Measurements from ENCODE around the gene PGLYRP4.

PGLYRP4 gene, protein sequence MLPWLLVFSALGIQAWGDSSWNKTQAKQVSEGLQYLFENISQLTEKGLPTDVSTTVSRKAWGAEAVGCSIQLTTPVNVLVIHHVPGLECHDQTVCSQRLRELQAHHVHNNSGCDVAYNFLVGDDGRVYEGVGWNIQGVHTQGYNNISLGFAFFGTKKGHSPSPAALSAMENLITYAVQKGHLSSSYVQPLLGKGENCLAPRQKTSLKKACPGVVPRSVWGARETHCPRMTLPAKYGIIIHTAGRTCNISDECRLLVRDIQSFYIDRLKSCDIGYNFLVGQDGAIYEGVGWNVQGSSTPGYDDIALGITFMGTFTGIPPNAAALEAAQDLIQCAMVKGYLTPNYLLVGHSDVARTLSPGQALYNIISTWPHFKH

DNA sequence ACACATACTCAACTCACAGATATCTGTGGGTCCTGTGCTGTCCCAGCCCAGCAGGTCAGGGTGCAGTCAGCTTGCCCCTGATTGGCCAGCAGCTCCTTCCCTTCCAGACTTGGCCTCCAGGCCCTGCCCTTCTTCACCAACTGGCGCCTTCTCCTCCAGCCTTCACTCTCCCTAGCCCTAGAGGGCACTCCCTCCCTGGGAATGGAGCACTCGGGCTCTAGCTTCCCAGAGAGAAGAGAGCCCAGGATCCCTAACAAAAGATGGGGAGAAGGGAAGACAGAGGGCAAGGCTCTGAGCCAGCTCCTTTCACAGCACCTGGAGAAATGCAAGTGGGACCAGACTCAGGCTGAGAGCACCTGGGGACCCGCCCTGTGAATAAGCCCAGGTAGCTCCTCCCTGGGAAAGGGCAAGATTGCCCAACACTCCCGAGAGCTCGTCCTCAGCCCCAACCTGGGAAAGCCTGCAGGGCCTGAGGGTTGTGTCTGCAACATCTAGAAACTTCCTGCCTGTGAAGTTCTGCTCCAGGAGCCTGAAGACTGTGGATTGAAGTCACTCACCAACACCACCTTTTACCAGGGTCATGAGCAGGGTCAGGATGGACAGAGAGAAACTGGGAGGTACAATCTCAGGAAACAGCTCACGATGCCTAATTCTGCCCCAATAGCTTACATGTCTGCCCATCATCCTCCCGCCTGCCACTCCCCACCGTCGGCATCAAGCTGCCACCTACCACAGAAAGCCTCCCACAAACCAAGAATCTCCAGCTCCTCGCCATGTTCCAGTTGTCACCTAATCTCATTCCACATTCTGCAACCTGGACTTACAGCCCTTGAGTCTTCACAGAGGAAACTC lies at the start of gene PGLYRP4:
Gene PGLYRP4 (minus strand): TSS at position 331 of the 852 bp plus-strand sequence. CDS start 909 bp downstream, outside the sequence.
- no peak for DNase-seq (ENCODE audit: low read depth, low spot score)

DNA sequence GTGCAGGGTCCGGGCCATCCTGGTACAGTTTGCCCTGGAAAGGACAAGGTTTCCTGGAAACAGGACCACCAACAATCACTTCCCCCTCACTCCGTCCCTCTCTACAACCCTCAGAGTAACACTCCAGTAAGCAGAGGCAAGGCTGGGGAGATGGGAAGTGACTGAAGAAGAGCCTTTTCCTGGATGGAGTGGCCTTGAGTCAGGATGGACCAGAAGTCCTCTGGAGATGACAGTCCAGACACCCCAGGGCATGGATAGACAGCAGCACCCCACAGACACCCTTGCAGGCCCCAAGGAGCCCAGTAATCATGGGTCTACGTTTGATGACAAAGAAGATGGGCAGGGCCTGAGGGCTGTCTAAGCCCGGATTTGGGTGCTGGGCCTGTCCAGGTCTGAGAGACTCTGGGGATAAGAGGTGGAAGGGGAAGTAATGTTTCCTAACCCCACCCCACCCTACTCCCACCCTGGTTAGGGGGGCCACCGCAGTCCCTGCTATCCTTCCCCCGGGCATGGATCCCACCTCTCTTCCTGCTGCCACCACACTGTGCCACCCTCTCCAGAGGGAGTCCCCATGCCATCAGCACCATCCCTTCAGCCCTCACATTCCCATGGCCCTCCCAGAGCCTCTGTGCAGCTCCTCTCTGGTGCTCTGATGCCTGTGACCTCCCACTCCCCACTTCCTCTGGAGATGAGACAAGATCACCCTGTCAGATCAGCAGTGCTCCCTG lies 49.4 kb upstream of the PGLYRP4 start:
- no peak for DNase-seq (ENCODE audit: low read depth, low spot score)

DNA sequence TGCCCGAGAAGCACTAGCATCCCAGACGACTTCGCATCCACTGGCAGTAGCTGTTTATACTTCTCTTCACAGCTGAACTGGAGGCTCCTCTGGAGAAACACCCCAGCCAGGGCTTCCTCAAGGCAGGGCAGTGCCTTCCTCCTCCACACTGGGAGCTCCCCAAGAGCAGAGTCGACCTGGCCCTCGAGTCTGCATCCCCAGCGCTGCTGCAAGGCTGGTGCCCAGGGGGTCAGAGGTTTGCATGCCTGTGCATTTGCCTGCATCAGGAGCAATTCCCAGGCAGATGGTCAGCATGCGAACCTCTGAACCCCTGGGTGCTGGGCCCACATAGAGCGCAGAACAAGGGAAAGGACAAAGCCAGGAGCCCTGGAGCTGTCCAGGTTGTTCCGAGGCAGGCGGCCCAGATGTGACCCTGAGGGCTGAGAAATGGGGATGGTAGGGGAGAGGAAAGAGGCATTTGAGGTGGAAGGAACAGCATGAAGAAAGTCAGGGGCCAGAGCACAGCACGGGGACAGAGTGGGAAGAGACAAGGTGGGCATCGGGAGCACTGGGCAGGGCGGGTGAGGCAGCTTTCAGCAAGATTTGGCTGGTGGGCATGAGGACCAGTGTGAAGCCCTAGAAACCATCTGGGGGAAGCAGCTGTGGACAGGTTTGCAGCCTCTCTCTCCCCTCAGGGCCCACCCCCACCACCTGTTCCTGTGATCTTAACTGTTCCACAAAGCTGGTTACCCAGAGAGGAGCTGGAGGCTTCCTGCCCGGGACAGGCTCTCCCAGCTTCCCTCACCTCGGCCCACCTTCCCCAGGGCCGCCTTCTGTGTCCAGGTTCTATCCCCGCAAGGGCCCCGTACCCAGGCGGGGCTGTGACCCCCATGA lies 48.6 kb upstream of the PGLYRP4 start:
- no peak for DNase-seq (ENCODE audit: low read depth, low spot score)

DNA sequence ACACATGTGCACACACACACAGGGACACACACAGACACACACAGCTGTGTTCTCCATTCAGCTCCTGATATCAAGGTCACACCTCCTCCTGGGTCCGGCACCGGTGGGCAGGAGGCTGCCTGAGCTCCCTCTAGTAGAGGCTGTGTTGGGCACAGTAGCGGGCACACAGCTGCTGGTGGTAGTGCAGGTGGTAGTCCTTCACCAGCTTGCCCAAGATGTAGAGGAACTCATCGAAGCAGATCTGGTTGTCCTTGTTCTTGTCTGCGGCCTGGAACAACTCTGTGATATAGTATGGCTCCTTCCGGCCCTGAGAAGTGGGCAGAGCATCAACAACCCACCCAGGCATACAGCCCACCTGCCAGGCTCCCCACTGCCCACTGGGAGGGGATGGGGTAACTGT lies 47.8 kb upstream of the PGLYRP4 start:
- DNase-seq (ENCODE audit: low read depth, low spot score), result no peak

DNA sequence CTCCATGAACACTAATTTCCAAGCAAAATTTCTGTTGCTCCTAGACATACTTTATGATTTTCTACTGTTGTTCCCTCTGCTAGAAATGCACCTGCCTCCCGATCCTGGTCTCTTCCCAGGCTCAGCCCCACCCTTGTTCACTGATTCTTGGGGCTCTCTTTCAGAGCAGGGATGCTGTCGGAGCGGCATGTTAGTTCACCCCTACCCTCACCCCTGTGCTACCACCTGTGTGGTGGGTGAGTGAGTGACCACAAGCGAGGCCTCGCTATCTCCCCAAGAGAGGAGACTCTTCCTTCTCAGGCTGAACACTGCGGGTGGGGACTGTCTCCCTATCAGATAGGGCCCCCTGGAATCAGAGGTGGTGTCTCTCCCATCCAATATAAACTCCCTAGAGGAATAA lies 47.1 kb upstream of the PGLYRP4 start:
- no peak for DNase-seq (ENCODE audit: low read depth, low spot score)

DNA sequence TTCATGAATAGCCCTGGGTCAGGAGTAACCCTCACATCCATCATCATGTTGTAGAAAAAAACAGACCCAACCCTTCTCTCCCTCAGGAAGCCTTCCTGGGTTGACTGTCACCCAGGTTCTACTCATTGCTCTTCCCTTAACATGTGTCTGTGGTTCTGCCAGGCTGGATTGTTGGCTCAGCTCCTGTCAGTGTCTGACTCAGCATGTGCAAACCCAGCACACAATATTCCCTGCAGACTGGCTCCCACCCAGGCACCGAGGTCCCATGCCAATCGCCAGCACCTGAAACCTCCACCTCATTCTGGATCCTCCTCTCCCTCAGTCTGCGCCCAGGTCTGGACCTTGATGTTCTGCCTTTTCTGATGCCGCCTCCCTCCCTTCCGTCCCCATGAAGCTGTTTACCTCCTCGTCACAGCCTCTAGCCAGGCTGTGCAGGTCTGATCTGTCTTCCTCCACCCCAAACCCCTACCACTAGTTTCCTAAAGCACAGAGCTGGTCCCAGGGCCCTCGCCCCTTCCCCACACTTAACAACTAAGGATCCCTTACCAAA lies 46.6 kb upstream of the PGLYRP4 start:
- no peak for DNase-seq (ENCODE audit: low read depth, low spot score)

DNA sequence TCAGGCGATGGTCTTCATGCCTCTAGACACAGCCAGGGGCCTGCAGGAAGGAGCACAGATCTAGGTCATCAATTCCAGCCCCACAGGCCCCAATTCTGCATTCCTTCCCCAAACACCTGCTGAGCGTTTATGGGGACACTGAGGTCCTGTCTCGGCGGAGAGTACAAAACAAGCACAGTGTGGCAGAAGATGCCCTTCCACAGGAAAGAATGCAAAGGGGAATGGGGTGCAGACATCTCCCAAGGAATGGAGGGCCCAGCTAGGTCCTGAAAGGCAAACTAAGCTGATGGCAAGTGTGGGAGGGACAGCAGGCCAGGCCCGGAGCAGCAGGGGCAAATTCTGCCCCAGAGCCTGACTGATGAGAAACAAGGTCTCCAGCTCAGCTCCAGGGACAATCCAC lies 45.8 kb upstream of the PGLYRP4 start:
- DNase-seq (ENCODE audit: low read depth, low spot score), result no peak

DNA sequence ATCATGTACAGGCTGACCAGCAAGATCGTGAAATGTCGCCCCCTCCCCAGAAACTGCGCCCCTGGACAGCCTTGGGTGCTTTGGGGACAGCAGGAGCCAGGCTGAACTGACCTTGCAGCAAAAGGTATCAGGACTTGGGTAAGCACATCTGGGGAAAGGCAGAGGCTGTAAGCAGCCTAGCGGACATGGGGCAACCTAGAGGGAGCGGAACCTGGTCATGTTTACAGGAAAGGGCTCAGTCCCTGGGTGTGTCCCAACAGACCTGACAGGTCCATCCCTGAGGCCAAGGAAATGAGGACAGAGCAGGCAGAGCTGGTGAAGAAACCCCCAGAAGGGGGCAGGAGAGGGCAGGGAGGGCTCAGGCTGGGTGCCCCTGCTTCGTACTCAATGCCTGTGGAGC lies 45.3 kb upstream of the PGLYRP4 start:
- peak; percentile 59 for DNase-seq (ENCODE audit: low read depth, low spot score)

DNA sequence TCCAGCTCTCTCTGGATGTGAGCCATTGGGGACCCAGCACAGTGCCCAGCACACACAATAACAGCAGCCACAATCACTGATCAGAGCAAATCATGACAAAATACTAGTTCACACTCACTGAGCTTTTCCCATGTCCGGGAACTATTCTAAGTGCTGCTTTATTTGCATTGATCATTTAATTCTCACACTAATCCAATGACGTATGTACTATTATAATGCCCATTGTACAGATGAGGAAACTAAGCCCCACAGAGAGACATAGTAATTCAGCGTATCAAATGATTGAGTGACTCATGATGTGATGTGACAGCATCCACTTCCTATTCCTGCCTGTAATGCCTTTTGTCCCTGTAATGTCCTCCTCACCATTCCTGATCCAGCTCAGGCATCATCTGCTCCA lies 44.2 kb upstream of the PGLYRP4 start:
- DNase-seq (ENCODE audit: low read depth, low spot score), result no peak

DNA sequence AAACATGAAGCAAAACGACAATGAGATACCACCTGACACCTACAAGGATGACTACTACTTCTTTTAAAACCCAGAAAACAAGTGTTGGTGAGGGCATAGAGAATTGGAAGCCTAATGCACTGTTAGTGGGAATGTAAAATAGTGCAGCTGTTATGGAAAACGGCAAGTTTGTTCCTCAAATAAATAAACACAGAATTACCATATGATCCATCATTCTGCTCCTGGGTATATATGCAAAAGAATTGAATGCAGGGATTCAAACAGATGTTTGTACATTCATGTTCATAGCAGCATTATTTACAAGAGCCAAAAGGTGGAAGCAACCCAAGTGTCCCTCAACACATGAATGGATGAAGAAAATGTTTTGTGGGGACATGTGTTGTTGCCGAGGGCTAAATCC lies 43.6 kb upstream of the PGLYRP4 start:
- DNase-seq (ENCODE audit: low read depth, low spot score), result no peak

DNA sequence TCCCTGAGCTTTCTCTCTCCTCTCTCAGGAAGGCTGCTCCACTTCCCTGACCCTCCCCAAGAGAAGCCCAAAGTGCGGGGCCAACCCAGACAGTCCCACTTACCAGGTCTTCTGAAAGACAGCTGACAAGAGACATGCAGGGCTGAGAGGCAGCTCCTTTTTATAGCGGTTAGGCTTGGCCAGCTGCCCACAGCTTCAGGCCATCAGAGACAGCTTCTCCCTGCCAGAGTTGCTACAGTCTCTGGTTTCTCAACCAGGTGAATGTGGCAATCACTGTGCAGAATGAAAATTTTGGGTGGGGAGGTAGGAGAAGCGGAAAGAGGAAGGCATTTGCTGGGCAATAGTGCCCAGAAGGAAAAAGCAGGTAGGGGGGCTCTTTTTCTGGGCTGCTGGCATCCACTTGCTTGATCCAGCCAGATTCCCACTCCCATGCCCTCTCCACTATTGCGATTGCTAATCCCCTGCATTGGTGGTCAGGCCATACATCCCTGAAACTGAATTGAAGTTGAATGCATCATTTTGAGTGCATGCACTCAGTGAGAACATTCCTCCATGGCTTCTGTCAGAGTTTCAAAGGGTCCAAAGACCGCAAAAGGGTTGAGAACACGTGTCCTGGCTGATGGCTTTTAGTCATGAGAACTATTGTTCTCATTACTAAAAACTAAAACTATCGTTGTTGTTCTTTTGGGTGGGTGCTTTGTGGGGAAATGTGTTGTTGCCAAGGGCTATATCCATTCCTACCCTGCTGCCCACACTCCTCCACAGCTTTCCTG lies 42.5 kb upstream of the PGLYRP4 start, which contains the start of gene S100A8:
Gene S100A8 (minus strand): TSS at position 136 of the 773 bp plus-strand sequence. CDS start 538 bp downstream, outside the sequence.
- DNase-seq (ENCODE audit: low read depth, low spot score), result no peak

DNA sequence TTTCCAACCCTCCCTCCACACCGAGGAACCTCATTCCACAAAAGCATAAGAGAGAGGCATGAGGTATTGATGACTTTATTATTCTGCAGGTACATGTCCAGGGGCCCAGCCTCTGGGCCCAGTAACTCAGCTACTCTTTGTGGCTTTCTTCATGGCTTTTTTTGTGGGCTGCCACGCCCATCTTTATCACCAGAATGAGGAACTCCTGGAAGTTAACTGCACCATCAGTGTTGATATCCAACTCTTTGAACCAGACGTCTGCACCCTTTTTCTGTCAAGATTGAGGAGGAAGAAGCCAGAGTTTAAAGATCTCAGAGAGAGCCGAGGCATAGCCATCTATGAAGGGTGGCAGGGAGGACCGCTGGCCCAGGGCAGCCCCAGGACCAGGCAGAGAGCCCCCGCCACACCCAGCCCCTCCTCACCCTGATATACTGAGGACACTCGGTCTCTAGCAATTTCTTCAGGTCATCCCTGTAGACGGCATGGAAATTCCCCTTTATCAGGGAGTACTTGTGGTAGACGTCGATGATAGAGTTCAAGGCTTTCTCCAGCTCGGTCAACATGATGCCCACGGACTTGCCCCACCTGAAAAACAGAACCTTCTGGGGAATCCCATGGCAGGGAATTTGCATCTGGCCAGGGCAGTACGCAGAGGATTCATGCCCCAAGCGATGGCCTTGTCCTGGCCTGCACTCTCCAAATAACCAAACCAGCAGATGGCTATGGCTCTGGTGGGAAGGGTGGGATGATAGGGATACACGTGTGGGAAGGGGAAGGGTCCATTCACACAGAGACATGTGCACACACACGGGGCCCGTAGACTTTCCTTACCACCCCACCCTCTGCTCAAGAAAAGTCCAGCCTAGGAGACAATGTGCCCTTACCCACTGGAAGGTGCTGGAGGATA lies 41.6 kb upstream of the PGLYRP4 start:
- no peak for DNase-seq (ENCODE audit: low read depth, low spot score)

DNA sequence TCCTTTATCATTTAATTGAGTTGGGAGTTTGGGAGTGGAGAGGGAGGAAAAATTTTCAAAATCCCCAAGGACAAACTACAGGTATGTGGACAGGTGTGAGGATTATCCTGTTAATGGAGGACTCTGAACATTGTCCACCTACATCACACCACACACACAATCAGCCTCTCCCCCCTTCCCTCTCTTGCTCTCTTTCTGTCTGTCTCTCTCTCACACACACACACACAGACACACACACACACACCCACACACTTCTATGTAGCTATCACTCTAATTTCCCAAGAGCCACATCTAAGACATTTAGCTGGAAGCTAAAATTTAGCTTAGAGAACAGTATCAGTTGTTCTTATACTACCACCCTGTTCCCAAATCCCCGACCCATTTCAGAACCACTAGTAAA lies 40.8 kb upstream of the PGLYRP4 start:
- DNase-seq (ENCODE audit: low read depth, low spot score), result no peak

DNA sequence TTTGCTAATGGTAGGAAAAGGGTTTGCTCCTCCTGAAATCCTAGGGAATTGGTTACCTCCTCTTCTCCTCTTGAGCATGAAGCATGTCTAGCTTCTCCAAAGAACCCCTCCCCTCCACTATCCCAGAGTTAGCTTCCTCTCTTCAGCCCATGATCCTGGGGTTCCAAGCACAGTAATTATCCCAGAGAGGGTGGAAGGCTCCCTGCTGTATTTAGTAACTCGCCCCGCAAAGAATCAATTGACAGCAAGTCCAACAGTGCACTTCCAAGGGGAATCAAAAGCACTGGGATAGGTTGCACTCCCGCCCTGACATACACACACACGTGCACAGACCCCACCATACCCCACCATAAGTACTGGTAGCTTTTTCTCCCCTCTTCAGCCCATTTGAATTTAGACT lies 39.1 kb upstream of the PGLYRP4 start:
- no peak for DNase-seq (ENCODE audit: low read depth, low spot score)

DNA sequence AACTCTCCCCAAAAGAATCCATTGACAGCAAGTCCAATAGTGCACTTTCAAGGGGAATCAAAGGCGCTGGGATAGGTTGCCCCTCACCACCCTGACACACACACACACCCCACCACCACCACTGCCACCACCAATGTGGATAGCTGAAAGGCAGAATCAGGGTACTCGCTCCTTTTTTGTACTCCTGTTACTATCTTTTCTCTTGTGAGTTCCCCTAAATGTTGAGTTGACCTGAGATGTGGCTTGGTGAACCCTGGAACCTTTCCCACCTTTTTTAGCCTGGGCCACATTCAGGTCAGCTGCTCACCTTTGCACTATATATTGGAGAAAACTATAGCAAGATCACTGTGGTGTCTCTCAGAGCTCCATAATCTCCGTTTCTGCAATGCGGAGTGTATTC lies 38.4 kb upstream of the PGLYRP4 start:
- no peak for DNase-seq (ENCODE audit: low read depth, low spot score)

DNA sequence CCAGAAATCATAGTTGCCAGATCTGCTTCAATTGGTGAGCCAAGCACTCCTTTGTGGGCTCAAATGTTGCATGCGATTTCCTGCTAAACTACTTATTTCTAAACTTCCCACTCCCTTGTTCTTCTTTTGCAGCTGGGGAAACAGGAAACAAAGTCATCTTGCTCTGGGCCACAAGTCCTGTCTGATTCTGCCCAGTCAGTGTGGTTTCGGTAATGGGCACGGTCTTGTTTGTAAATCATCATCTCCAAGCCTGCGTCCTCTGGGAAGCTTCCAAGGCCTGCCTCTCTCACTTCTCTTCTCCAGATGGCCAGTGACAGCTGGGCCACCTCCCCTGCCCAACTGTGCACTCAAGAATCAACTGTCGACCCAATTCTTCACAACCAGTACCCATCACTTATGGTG lies 37.9 kb upstream of the PGLYRP4 start:
- DNase-seq (ENCODE audit: low read depth, low spot score), result no peak

DNA sequence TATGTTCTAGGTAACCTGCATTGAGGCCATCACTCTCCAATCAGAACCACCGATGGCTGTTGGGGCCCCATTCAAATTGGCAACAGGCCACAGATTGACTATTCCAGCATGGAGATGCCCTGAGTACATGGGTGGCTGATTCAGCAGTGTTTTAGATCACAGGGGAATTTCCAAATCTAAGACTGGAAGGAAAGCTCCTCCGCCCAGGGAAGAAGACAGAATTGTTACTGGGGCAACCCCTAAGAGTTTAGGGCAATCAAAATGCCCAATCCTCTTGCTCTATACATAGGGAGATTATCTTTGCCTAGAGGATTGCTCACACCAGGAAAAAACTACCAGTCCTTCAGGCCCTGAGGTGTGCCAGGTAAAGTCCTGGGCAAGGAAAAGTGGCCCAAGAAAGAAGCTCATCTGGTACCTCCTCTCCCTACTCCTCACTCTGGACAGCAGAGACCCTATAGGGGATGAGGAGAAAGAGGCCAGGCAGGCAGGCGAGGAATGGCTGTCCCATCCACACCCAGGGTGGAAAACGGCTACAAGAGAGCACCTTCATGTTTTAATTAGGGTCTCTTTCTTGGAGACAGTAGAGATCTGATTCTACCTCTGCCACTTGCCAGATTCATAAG lies 36.4 kb upstream of the PGLYRP4 start:
- no peak for DNase-seq (ENCODE audit: low read depth, low spot score)

DNA sequence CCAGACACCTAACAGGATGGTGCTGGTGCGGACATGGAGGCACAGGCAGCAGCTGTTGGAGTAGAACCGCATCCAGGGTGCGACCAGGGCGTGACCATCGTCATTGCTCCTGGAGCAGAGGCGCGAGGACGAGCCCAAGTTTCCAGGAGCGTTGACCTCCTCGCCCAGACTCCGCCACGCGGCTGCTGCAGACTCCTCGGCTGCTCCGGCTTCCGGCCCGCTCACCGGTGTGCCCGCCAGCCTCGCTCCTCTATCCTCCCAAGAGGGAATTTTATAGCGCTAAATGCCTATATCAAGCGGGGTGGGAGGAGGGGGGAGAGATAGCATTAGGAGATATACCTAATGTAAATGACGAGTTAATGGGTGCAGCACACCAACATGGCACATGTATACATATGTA lies 32.1 kb upstream of the PGLYRP4 start:
- DNase-seq (ENCODE audit: low read depth, low spot score), result no peak

DNA sequence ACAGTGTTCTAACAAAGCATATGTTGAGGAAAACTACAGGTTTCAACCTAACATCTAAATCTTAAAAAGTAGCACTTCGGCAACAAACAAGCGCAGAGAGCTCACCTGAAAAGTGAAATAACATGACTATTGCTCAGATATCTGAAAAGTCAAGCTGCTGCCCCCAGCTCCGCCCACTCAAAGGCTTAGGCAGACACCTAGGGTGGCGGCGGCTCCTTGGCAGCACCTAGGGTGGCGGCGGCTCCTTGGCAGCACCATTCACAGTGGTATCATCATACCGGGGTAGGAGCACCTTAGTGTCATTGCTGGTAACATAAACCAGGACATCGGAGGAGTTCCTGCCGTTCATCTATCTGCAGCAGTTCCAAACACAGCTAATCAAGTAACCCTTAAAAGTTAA lies 30.9 kb upstream of the PGLYRP4 start:
- DNase-seq (ENCODE audit: low read depth, low spot score), result no peak
